ENCODE measurements around the gene AWAT2. TPM values are rescaled to one million over a fixed set of nuclear protein-coding genes. Genes with fewer than 3 reads are reported as not detected.
"Not testable (repeated sequence)": the region's sequence is repeated elsewhere in the genome, so short reads cannot be mapped to it uniquely, and the experiment has no call there.

Gene AWAT2
- total RNA-seq, 1 donor from 2014 or later = not detected

GRCh38 chrX:70012756-70013155 is 37.0 kb downstream of the AWAT2 start:
- TF ChIP-seq, protein P1, sequence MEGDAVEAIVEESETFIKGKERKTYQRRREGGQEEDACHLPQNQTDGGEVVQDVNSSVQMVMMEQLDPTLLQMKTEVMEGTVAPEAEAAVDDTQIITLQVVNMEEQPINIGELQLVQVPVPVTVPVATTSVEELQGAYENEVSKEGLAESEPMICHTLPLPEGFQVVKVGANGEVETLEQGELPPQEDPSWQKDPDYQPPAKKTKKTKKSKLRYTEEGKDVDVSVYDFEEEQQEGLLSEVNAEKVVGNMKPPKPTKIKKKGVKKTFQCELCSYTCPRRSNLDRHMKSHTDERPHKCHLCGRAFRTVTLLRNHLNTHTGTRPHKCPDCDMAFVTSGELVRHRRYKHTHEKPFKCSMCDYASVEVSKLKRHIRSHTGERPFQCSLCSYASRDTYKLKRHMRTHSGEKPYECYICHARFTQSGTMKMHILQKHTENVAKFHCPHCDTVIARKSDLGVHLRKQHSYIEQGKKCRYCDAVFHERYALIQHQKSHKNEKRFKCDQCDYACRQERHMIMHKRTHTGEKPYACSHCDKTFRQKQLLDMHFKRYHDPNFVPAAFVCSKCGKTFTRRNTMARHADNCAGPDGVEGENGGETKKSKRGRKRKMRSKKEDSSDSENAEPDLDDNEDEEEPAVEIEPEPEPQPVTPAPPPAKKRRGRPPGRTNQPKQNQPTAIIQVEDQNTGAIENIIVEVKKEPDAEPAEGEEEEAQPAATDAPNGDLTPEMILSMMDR (IDR thresholded peaks at IDR 0.05) = no peak
- H3K4me1 ChIP-seq = no peaks in the 10 kb centered on the region
- H3K27ac ChIP-seq = no peak overlapping the region
- H3K27me3 ChIP-seq = no peaks in the 10 kb centered on the region
- intact Hi-C loops (cut with DNase I) = no loop called here
- H3K36me3 ChIP-seq = no peaks in the 10 kb centered on the region
- DNase-seq (ENCODE audit: low spot score in 2 of 2) = no peak
- H3K9me3 ChIP-seq = peaks cover 0 to under 1% of the 10 kb centered on the region in 2 donors
- no peak overlapping the region for H3K4me3 ChIP-seq

DNA sequence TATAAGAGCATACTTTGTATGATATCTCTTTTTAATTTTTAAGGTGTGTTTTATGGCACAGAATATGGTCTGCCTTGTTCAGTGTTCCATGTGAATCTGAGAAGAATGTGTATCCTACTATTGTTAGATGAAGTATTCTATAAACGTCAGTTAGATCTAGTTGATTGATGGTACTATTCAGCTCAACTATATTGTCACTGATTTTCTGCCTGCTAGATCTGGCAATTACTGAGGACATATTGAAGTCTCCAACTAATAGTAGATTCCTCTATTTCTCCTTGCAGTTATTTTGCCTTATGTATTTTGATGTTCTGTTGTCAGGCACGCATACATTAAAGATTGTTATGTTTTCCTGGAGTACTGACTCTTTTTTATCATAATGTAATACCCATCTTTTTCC is 39.8 kb downstream of the AWAT2 start:
- intact Hi-C loops (cut with DNase I) = no loop called here
- no peak overlapping the region for H3K4me3 ChIP-seq
- H3K4me1 ChIP-seq = no peaks in the 10 kb centered on the region
- no peak overlapping the region for H3K27ac ChIP-seq
- H3K9me3 ChIP-seq = no peaks in the 10 kb centered on the region
- H3K36me3 ChIP-seq = no peaks in the 10 kb centered on the region
- TF ChIP-seq, protein P1 (IDR thresholded peaks at IDR 0.05) = no peak
- DNase-seq (ENCODE audit: low spot score in 2 of 2) = no peak
- no peaks in the 10 kb centered on the region for H3K27me3 ChIP-seq

GRCh38 chrX:70009049-70009448 is 40.7 kb downstream of the AWAT2 start:
- intact Hi-C loops (cut with DNase I) = no loop called here
- Histone ChIP-seq H3K9me3 (no peaks in the 10 kb centered on the region), H3K4me3 (no peak overlapping the region), H3K36me3 (no peaks in the 10 kb centered on the region), H3K27me3 (no peaks in the 10 kb centered on the region), H3K4me1 (no peaks in the 10 kb centered on the region), H3K27ac (no peak overlapping the region)
- no peak for DNase-seq (ENCODE audit: low spot score in 2 of 2)
- TF ChIP-seq, protein P1 (IDR thresholded peaks at IDR 0.05) = no peak

GRCh38 chrX:70007946-70008345 is 41.8 kb downstream of the AWAT2 start:
- DNase-seq (ENCODE audit: low spot score in 2 of 2) = no peak
- intact Hi-C loops (cut with DNase I) = no loop called here
- Histone ChIP-seq H3K4me1 (no peaks in the 10 kb centered on the region), H3K27me3 (no peaks in the 10 kb centered on the region), H3K4me3 (no peak overlapping the region), H3K27ac (no peak overlapping the region), H3K9me3 (no peaks in the 10 kb centered on the region), H3K36me3 (no peaks in the 10 kb centered on the region)
- TF ChIP-seq, protein P1 (IDR thresholded peaks at IDR 0.05) = no peak

GRCh38 chrX:70001708-70002341 is 47.9 kb downstream of the AWAT2 start:
- intact Hi-C loops (cut with DNase I) = no loop called here
- Histone ChIP-seq H3K36me3 (no peaks in the 10 kb centered on the region), H3K4me3 (no peak overlapping the region), H3K27ac (no peak overlapping the region), H3K4me1 (no peaks in the 10 kb centered on the region), H3K9me3 (no peaks in the 10 kb centered on the region), H3K27me3 (no peaks in the 10 kb centered on the region)
- no peak for DNase-seq (ENCODE audit: low spot score in 2 of 2)
- TF ChIP-seq, protein P1 (IDR thresholded peaks at IDR 0.05) = no peak

GRCh38 chrX:70001269-70001668 is 48.5 kb downstream of the AWAT2 start:
- Histone ChIP-seq H3K9me3 (no peaks in the 10 kb centered on the region), H3K27ac (no peak overlapping the region), H3K4me3 (no peak overlapping the region), H3K27me3 (no peaks in the 10 kb centered on the region), H3K4me1 (no peaks in the 10 kb centered on the region), H3K36me3 (no peaks in the 10 kb centered on the region)
- TF ChIP-seq, protein P1 (IDR thresholded peaks at IDR 0.05) = no peak
- intact Hi-C loops (cut with DNase I) = no loop called here
- no peak for DNase-seq (ENCODE audit: low spot score in 2 of 2)

DNA sequence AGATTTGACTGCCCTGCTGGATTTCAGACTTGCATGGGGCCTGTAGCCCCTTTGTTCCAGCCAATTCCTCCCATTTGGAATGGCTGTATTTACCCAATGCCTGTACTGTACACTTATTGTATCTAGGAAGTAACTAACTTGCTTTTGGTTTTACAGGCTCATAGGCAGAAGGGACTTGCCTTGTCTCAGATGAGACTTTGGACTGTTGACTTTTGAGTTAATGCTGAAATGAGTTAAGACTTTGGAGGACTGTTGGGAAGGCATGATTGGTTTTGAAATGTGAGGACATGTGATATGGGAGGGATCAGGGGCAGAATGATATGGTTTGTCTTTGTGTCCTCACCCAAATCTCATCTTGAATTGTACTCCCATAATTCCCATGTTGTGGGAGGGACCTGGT is 51.4 kb downstream of the AWAT2 start:
- H3K36me3 ChIP-seq; H3K27me3 ChIP-seq; H3K27ac ChIP-seq; H3K4me3 ChIP-seq; H3K9me3 ChIP-seq; H3K4me1 ChIP-seq; intact Hi-C loops (cut with DNase I); DNase-seq (ENCODE audit: low spot score in 2 of 2): not testable (repeated sequence)
